ENCODE measurements around the gene HSD3B7. TPM values are rescaled to one million over a fixed set of nuclear protein-coding genes. Genes with fewer than 3 reads are reported as not detected.

The HSD3B7 gene
- total and polyA plus RNA-seq, 2 of the 8 experiments (the other 6 are each of a cell fraction or from before 2014, with no cell fraction given) = 2.9 to 6.6 TPM

- H3K27me3 ChIP-seq (replicated peaks in 1 of 4; ENCODE audit: control insufficient read depth in 3 of 4, extremely low read depth in 1 of 4, insufficient read depth in 3 of 4, low read length in 3 of 4) = no peaks in the 10 kb centered on the region
- peak overlapping the region; percentile 77 for H4K91ac ChIP-seq (replicated peaks; ENCODE audit: insufficient read length, low read length)
- peaks cover 9 to 20% (median 11%) of the 10 kb centered on the region in 4 experiments; a peak in 7 of 8 replicates for H3K36me3 ChIP-seq (ENCODE audit: control insufficient read depth in 2 of 4, insufficient read depth in 4 of 4, low read length in 3 of 4)
- H3K9ac ChIP-seq (replicated peaks in 1 of 4; ENCODE audit: extremely low read depth in 1 of 4, low read depth in 3 of 4, low read length in 3 of 4) = peak overlapping the region in 3 of 4 experiments; percentile 49 to 70 (median 69); a peak in 5 of 7 replicates
- no peak overlapping the region for H3K14ac ChIP-seq (ENCODE audit: insufficient read length)
- FAIRE-seq = no peak
- H3K79me1 ChIP-seq (ENCODE audit: low read depth, low read length) = no peaks in the 10 kb centered on the region
- no CpG with 5 or more reads among the region's 3 CpGs for WGBS, 2 experiments (ENCODE audit: extremely low coverage in 1 of 2, insufficient coverage in 1 of 2, insufficient read length in 1 of 2, insufficient replicate concordance in 2 of 2, low coverage in 1 of 2, low lambda C conversion rate in 2 of 2, missing lambda C conversion rate in 1 of 2)
- no peaks in the 10 kb centered on the region for H3K79me2 ChIP-seq (ENCODE audit: control insufficient read depth in 1 of 2, insufficient read depth in 2 of 2, low read length in 2 of 2)
- ChIA-PET POLR2A (ENCODE audit: partially characterized antibody) (interaction anchor here (0.8 to 4.4 kb wide), 13 partner anchors 10 to 233 kb away, joined by 3 to 23 read pairs (median 4); partner anchors contain the start of genes FBXL19, FUS and SETD1A), CTCF (ENCODE audit: partially characterized antibody) (interaction anchor here (1.4 to 2.6 kb wide), 2 partner anchors 11 to 36 kb away, joined by 3 to 19 read pairs; no protein-coding TSS in a partner anchor)
- H2BK15ac ChIP-seq (ENCODE audit: low read length) = no peak overlapping the region
- H2AK5ac ChIP-seq (ENCODE audit: low read depth, low read length) = 0 out of 2 replicates have a peak overlapping the region, but pooled peaks have one; percentile 34
- H3K9me3 ChIP-seq (ENCODE audit: insufficient read depth in 2 of 2, low read depth in 1 of 2, low read length in 1 of 2) = no peaks in the 10 kb centered on the region
- no peak overlapping the region for H3K23ac ChIP-seq (ENCODE audit: insufficient read length)
- peak overlapping the region; percentile 72 to 85 for H3K4me2 ChIP-seq (ENCODE audit: insufficient read depth in 1 of 2, low read depth in 2 of 2, low read length in 2 of 2)
- H3K4me3 ChIP-seq (ENCODE audit: extremely low read depth in 1 of 4, insufficient read depth in 2 of 4, low read depth in 3 of 4, low read length in 4 of 4) = peak overlapping the region; percentile 23 to 98 (median 66)
- H2BK12ac ChIP-seq (ENCODE audit: low read depth, low read length) = no peak overlapping the region; the same call in 1 of the 2 replicates
- no peak overlapping the region for H2AFZ ChIP-seq (ENCODE audit: low read length)
- H3K4ac ChIP-seq (replicated peaks; ENCODE audit: insufficient read length, low read depth, low read length) = no peak overlapping the region
- H3K27ac ChIP-seq (ENCODE audit: low read depth, low read length) = peak overlapping the region; percentile 89
- no peak overlapping the region for H2BK120ac ChIP-seq (replicated peaks; ENCODE audit: low read depth, low read length)
- peak overlapping the region; percentile 91; the same call in 1 of the 2 replicates for H2BK5ac ChIP-seq (ENCODE audit: low read depth, low read length)
- H2BK20ac ChIP-seq (ENCODE audit: low read length) = no peak overlapping the region
- peak overlapping the region; percentile 80 for H3K56ac ChIP-seq (replicated peaks; ENCODE audit: insufficient read length, low read depth, low read length)
- peaks cover 0 to 32% (median 22%) of the 10 kb centered on the region in 4 experiments; a peak in 6 of 7 replicates for H3K4me1 ChIP-seq (replicated peaks in 1 of 4; ENCODE audit: control insufficient read depth in 3 of 4, insufficient read depth in 4 of 4, low read length in 3 of 4)
- H3K23me2 ChIP-seq (ENCODE audit: low read depth, low read length) = peaks cover 12% of the 10 kb centered on the region
- H4K20me1 ChIP-seq (replicated peaks in 1 of 2; ENCODE audit: control insufficient read depth in 1 of 2, insufficient read depth in 2 of 2, low read length in 2 of 2) = peaks cover 0 to 6% of the 10 kb centered on the region in 2 experiments
- peak overlapping the region; percentile 15; the same call in 1 of the 2 replicates for H4K8ac ChIP-seq (ENCODE audit: extremely low read depth, insufficient read depth, low read length)
- H3K18ac ChIP-seq (ENCODE audit: extremely low read depth, low read length) = peak overlapping the region; percentile 78; the same call in 1 of the 2 replicates
- no peak for DNase-seq (ENCODE audit: low read depth in 1 of 2, low spot score in 2 of 2)
- peak overlapping the region; percentile 83 for H4K5ac ChIP-seq (ENCODE audit: insufficient read length, low read depth, low read length)
- TF ChIP-seq RBBP5 (IDR thresholded peaks at IDR 0.05; ENCODE audit: borderline replicate concordance, low read depth, low read length) (no peak; the same call in 1 of the 2 replicates), POLR2AphosphoS5 (IDR thresholded peaks at IDR 0.05; ENCODE audit: low read depth, low read length) (peak; percentile 66; the same call in 1 of the 2 replicates)
Observed at GRCh38 chr16:30947541-30947858, 37.5 kb upstream of the HSD3B7 start.

Measured in H1 (cell line).